IMR-90 (cell line): Measurements from ENCODE around the gene DIP2C. TPM values are rescaled to one million over a fixed set of nuclear protein-coding genes. Genes with fewer than 3 reads are reported as not detected.

Source experiments
- ATAC-seq: fragments of 200-7000 bp; cut with Tn5 transposase; 2 replicates; pipeline ENCODE4 v1.9.1; 2020; ENCODE audit warnings: low read depth, mild to moderate bottlenecking, moderate library complexity
- BruUV-seq: library from RNA; stranded (reverse); fragments of 400-500 nt; replicated peaks from 2 replicates; lab custom pipeline; 2021; lab: Mats Ljungman, UMichigan
- CTCF ChIA-PET: fragments of 300-600 bp; formaldehyde crosslinking; extraction: SDS; loops from one replicate; lab custom pipeline; 2021; ENCODE audit warnings: antibody characterized with exemption; lab: Yijun Ruan, JAX
- POLR2A ChIA-PET: fragments of 300-600 bp; sonication (Branson Sonifier 250); formaldehyde crosslinking; loops from one replicate; lab custom pipeline; 2022; ENCODE audit warnings: antibody characterized with exemption; ENCODE audit not compliant: unreplicated experiment; lab: Charles Lee
- DNase-seq: peaks from one replicate; pipeline ENCODE4 v3.0.0; 2013
- H2AFZ ChIP-seq: replicated peaks from 2 replicates; pipeline ENCODE3; 2013; ENCODE audit warnings: low read length, mild to moderate bottlenecking; ENCODE audit not compliant: poor library complexity
- H2AK5ac ChIP-seq: 2 replicates; pipeline ENCODE4 v1.6.1; 2013; ENCODE audit warnings: low read depth, low read length, inconsistent platforms
- H2AK9ac ChIP-seq: replicated peaks from 2 replicates; pipeline ENCODE3; 2013; ENCODE audit warnings: mild to moderate bottlenecking, low read depth, low read length, moderate library complexity; ENCODE audit not compliant: poor library complexity
- H2BK120ac ChIP-seq: 2 replicates; pipeline ENCODE4 v1.6.1; 2013; ENCODE audit warnings: low read depth, low read length, inconsistent platforms
- H2BK15ac ChIP-seq: 3 replicates; pipeline ENCODE4 v1.6.1; 2013; ENCODE audit warnings: low read depth, low read length, inconsistent platforms
- H2BK20ac ChIP-seq: 2 replicates; pipeline ENCODE4 v1.6.1; 2013; ENCODE audit warnings: low read depth, mild to moderate bottlenecking, inconsistent platforms, low read length, moderate library complexity
- H2BK5ac ChIP-seq: 2 replicates; pipeline ENCODE4 v1.6.1; 2013; ENCODE audit warnings: mild to moderate bottlenecking, low read depth, low read length, inconsistent platforms; ENCODE audit not compliant: poor library complexity, severe bottlenecking
- H3K14ac ChIP-seq: replicated peaks from 2 replicates; pipeline ENCODE4 v1.6.1; 2013; ENCODE audit warnings: low read depth, low read length, inconsistent platforms
- H3K18ac ChIP-seq: 2 replicates; pipeline ENCODE4 v1.6.1; 2013; ENCODE audit warnings: low read depth, low read length, control low read depth
- H3K23ac ChIP-seq: 2 replicates; pipeline ENCODE4 v1.6.1; 2013; ENCODE audit warnings: low read depth, low read length, inconsistent platforms
- H3K27ac ChIP-seq: 2 replicates; pipeline ENCODE4 v1.5.1; 2013; ENCODE audit warnings: mild to moderate bottlenecking, control low read depth, low read length; ENCODE audit not compliant: insufficient read depth
- H3K27me3 ChIP-seq: 2 replicates; pipeline ENCODE4 v1.6.1; 2013; ENCODE audit warnings: low read length; ENCODE audit not compliant: control insufficient read depth, insufficient read depth
- H3K36me3 ChIP-seq: 2 replicates; pipeline ENCODE4 v1.6.1; 2013; ENCODE audit warnings: low read length, mixed read lengths; ENCODE audit not compliant: control insufficient read depth, insufficient read depth
- H3K4ac ChIP-seq: 2 replicates; pipeline ENCODE4 v1.6.1; 2013; ENCODE audit warnings: low read depth, low read length, inconsistent platforms
- H3K4me1 ChIP-seq: 2 replicates; pipeline ENCODE4 v1.6.1; 2013; ENCODE audit warnings: low read length, mixed read lengths; ENCODE audit not compliant: control insufficient read depth, insufficient read depth
- H3K4me2 ChIP-seq: 2 replicates; pipeline ENCODE4 v1.6.1; 2013; ENCODE audit warnings: low read depth, mild to moderate bottlenecking, control low read depth, low read length, moderate library complexity
- H3K4me3 ChIP-seq: 2 replicates; pipeline ENCODE4 v1.5.1; 2013; ENCODE audit warnings: low read depth, mild to moderate bottlenecking, control low read depth, low read length, moderate library complexity; ENCODE audit not compliant: insufficient read depth
- H3K56ac ChIP-seq: 2 replicates; pipeline ENCODE4 v1.6.1; 2013; ENCODE audit warnings: low read length, inconsistent platforms; ENCODE audit not compliant: insufficient read depth; ENCODE audit errors: extremely low read depth
- H3K79me1 ChIP-seq, 2 experiments: 2 replicates each; pipeline ENCODE4 v1.6.1; 2013; ENCODE audit warnings: low read length in 2 of 2, inconsistent platforms in 1 of 2, low read depth in 1 of 2
- H3K9ac ChIP-seq: 2 replicates; pipeline ENCODE4 v1.6.1; 2013; ENCODE audit warnings: low read depth, low read length, control low read depth
- H3K9me1 ChIP-seq: 2 replicates; pipeline ENCODE4 v1.6.1; 2013; ENCODE audit warnings: low read length, inconsistent platforms; ENCODE audit not compliant: insufficient read depth
- H3K9me3 ChIP-seq: 2 replicates; pipeline ENCODE4 v1.6.1; 2013; ENCODE audit warnings: low read length; ENCODE audit not compliant: control insufficient read depth, insufficient read depth
- H4K20me1 ChIP-seq: 2 replicates; pipeline ENCODE4 v1.6.1; 2013; ENCODE audit warnings: low read length, inconsistent platforms; ENCODE audit not compliant: insufficient read depth
- H4K5ac ChIP-seq: 2 replicates; pipeline ENCODE4 v1.6.1; 2013; ENCODE audit warnings: mild to moderate bottlenecking, low read depth, low read length, control low read depth
- H4K8ac ChIP-seq, 2 experiments: 2 replicates each; pipeline ENCODE4 v1.6.1; 2013; ENCODE audit warnings: low read depth in 2 of 2, low read length in 2 of 2, control low read depth in 1 of 2, inconsistent platforms in 1 of 2
- H4K91ac ChIP-seq: 2 replicates; pipeline ENCODE4 v1.6.1; 2013; ENCODE audit warnings: low read depth, low read length, inconsistent platforms; ENCODE audit not compliant: insufficient read depth
- MXI1 ChIP-seq: IDR thresholded peaks from 2 replicates; pipeline ENCODE4 v1.6.1; 2012; ENCODE audit warnings: low read depth, mild to moderate bottlenecking, low read length, moderate library complexity, borderline replicate concordance
- NFE2L2 ChIP-seq: fragments of 150-350 bp; IDR thresholded peaks from 2 replicates; pipeline ENCODE4 v1.6.1; 2016; ENCODE audit warnings: low read depth, mild to moderate bottlenecking, low read length
- WGBS, 2 experiments: methylation state at CpG; one replicate each; pipeline versions ENCODE4 v1.1.5 to v1.1.7; 2013; ENCODE audit warnings: missing lambda C conversion rate in 2 of 2; ENCODE audit not compliant: insufficient read length in 1 of 2; ENCODE audit errors: extremely low coverage in 2 of 2; 5-methylcytosine and 5-hydroxymethylcytosine counted together
- dilution Hi-C: fragments of 300-500 bp; cut with HindIII; formaldehyde crosslinking; loops from one replicate; pipeline ENCODE4 v1.14.3; 2018; ENCODE audit warnings: low sequenced_read_pairs; ENCODE audit not compliant: unreplicated experiment
- in situ Hi-C: fragments of 300-500 bp; cut with MboI; formaldehyde crosslinking; loops from 3 replicates; pipeline ENCODE4 v1.14.3; 2019; ENCODE audit warnings: low sequenced_read_pairs, inconsistent platforms, mixed read lengths
- intact Hi-C: fragments of 100-400 bp; cut with micrococcal nuclease; formaldehyde crosslinking; loops from 2 replicates; pipeline ENCODE4 v1.10.0; 2022
- polyA plus RNA-seq, 3 experiments: library from polyadenylated mRNA; depleted of rRNA; stranded (reverse); fragments of >200 nt; gene quantifications; 2 replicates each; pipeline ENCODE4 v1.2.3, GENCODE V29; 2012; ENCODE audit warnings: low replicate concordance in 1 of 3
- total RNA-seq: library from RNA; depleted of rRNA; stranded (reverse); fragments of >200 nt; gene quantifications from 2 replicates; pipeline ENCODE4 v1.2.3, GENCODE V29; 2012

The DIP2C gene
- total and polyA plus RNA-seq, 2 of the 4 experiments (the other 2 are of a cell fraction) = 8.6 to 17.3 TPM

- no peak overlapping the region for H4K5ac ChIP-seq
- peak overlapping the region; percentile 50 for H4K91ac ChIP-seq
- dilution Hi-C loops (no loop called here), in situ Hi-C loops (no loop called here), intact Hi-C loops (no loop called here)
- H3K9ac ChIP-seq = no peak overlapping the region
- POLR2A ChIA-PET = no interaction called here
- H3K56ac ChIP-seq = no peak overlapping the region
- peaks cover 16% of the 10 kb centered on the region for H3K4me1 ChIP-seq
- peaks cover 0 to 38% of the 10 kb centered on the region in 2 experiments; a peak in 3 of 4 replicates for H3K79me1 ChIP-seq
- CTCF ChIA-PET = interaction anchor here (0.6 kb wide), 1 partner anchor 13 kb away, joined by 3 read pairs; no protein-coding TSS in a partner anchor
- H3K18ac ChIP-seq = peak overlapping the region; percentile 0; the same call in 1 of the 2 replicates
- peak overlapping the region in 1 of 2 experiments; percentile 26; a peak in 1 of 4 replicates for H4K8ac ChIP-seq
- peak overlapping the region; percentile 86 for H3K23ac ChIP-seq
- peak overlapping the region; percentile 95; the same call in 1 of the 2 replicates for H2AK5ac ChIP-seq
- H2AFZ ChIP-seq = peak overlapping the region; percentile 54
- 21% methylated on average over 9 of the region's 11 CpGs; no CpG with 5 or more reads in 1 of the 2 experiments for WGBS, 2 experiments
- H3K27me3 ChIP-seq = no peaks in the 10 kb centered on the region
- H2BK5ac ChIP-seq = peak overlapping the region; percentile 11
- peak overlapping the region; percentile 86 for H2AK9ac ChIP-seq
- no peak for TF ChIP-seq NFE2L2
- TF ChIP-seq MXI1 = peak; percentile 51; the same call in 1 of the 2 replicates
- no peaks in the 10 kb centered on the region for H3K9me3 ChIP-seq
- no peak overlapping the region for H3K4me3 ChIP-seq
- H3K36me3 ChIP-seq = peaks cover 15% of the 10 kb centered on the region
- ATAC-seq (peak; percentile 69), DNase-seq (peak; percentile 90)
- H3K9me1 ChIP-seq = peaks cover 21% of the 10 kb centered on the region
- peak overlapping the region; percentile 75 for H2BK120ac ChIP-seq
- H4K20me1 ChIP-seq = peaks cover 6% of the 10 kb centered on the region; the same call in 1 of the 2 replicates
- H3K14ac ChIP-seq = peak overlapping the region; percentile 82
- H2BK20ac ChIP-seq = peak overlapping the region; percentile 69; the same call in 1 of the 2 replicates
- no TSS peak for BruUV-seq
- H3K27ac ChIP-seq = peak overlapping the region; percentile 32; the same call in 1 of the 2 replicates
- H2BK15ac ChIP-seq = peak overlapping the region; percentile 15; the same call in 1 of the 3 replicates
- peak overlapping the region; percentile 81 for H3K4ac ChIP-seq
- H3K4me2 ChIP-seq = peak overlapping the region; percentile 3; the same call in 1 of the 2 replicates
Measured at GRCh38 chr10:317271-317769, 372.1 kb downstream of the DIP2C start.
